MM.1S (cell line): ENCODE data around the gene LRP5.

ENCODE experiments used
- DNase-seq: peaks from one replicate; pipeline ENCODE4 v3.0.0-alpha.2; 2015
- H2AFZ ChIP-seq: fragments of 300-600 bp; sonication (generic); 2 replicates; pipeline ENCODE4 v1.6.0; 2016; ENCODE audit warnings: antibody characterized with exemption, low read length
- H3F3A ChIP-seq: fragments of 300-600 bp; sonication (generic); 2 replicates; pipeline ENCODE4 v1.6.1; 2016; ENCODE audit warnings: mild to moderate bottlenecking, antibody characterized with exemption, low read length, moderate library complexity, mixed read lengths; ENCODE audit not compliant: insufficient read depth
- H3K27ac ChIP-seq: fragments of 300-600 bp; sonication (generic); 2 replicates; pipeline ENCODE4 v1.5.1; 2016; ENCODE audit warnings: mild to moderate bottlenecking, low read length
- H3K27me3 ChIP-seq: fragments of 300-600 bp; sonication (generic); replicated peaks from 2 replicates; pipeline ENCODE4 v1.6.0; 2016; ENCODE audit warnings: low read length; ENCODE audit not compliant: insufficient read depth
- H3K36me3 ChIP-seq: fragments of 300-600 bp; sonication (generic); replicated peaks from 2 replicates; pipeline ENCODE4 v1.6.1; 2016; ENCODE audit warnings: mild to moderate bottlenecking, low read length, mixed read lengths; ENCODE audit not compliant: insufficient read depth
- H3K4me1 ChIP-seq: fragments of 300-600 bp; sonication (generic); 2 replicates; pipeline ENCODE4 v1.6.1; 2016; ENCODE audit warnings: low read length, mixed read lengths
- H3K4me2 ChIP-seq: fragments of 300-600 bp; sonication (generic); 2 replicates; pipeline ENCODE4 v1.6.0; 2016; ENCODE audit warnings: low read depth, low read length
- H3K4me3 ChIP-seq: fragments of 300-600 bp; sonication (generic); 2 replicates; pipeline ENCODE4 v1.5.1; 2016; ENCODE audit warnings: low read length, mixed read lengths
- H3K79me2 ChIP-seq: fragments of 300-600 bp; sonication (generic); 2 replicates; pipeline ENCODE4 v1.6.1; 2016; ENCODE audit warnings: mixed run types, low read length, mixed read lengths
- H3K9ac ChIP-seq: fragments of 300-600 bp; sonication (generic); 2 replicates; pipeline ENCODE4 v1.6.1; 2016; ENCODE audit warnings: low read length, mixed read lengths
- H3K9me2 ChIP-seq: fragments of 300-600 bp; sonication (generic); replicated peaks from 2 replicates; pipeline ENCODE4 v1.6.1; 2016; ENCODE audit warnings: mild to moderate bottlenecking, low read length, mixed read lengths; ENCODE audit not compliant: insufficient read depth
- H3K9me3 ChIP-seq: fragments of 300-600 bp; sonication (generic); replicated peaks from 2 replicates; pipeline ENCODE4 v1.6.1; 2016; ENCODE audit warnings: mild to moderate bottlenecking, low read length, mixed read lengths; ENCODE audit not compliant: insufficient read depth
- H4K20me1 ChIP-seq: fragments of 300-600 bp; sonication (generic); 2 replicates; pipeline ENCODE4 v1.6.1; 2016; ENCODE audit warnings: mild to moderate bottlenecking, low read length, moderate library complexity, mixed read lengths; ENCODE audit not compliant: insufficient read depth
- EZH2 ChIP-seq: fragments of 300-600 bp; sonication (generic); optimal IDR thresholded peaks from 2 replicates; pipeline ENCODE3; 2017; ENCODE audit warnings: low read depth, mild to moderate bottlenecking, antibody characterized with exemption, low read length, mixed read lengths
- EZH2phosphoT487 ChIP-seq: fragments of 300-600 bp; sonication (generic); IDR thresholded peaks from 2 replicates; pipeline ENCODE4 v1.6.1; 2018; ENCODE audit warnings: antibody characterized with exemption, low read length
- TF ChIP-seq, protein P1 (sequence below): fragments of 300-600 bp; sonication (generic); IDR thresholded peaks from 2 replicates; pipeline ENCODE4 v1.5.1; 2016; ENCODE audit warnings: antibody characterized with exemption, low read length, mixed read lengths

The LRP5 gene

GRCh38 chr11:68481579-68482240, 169.3 kb downstream of the LRP5 start:
- Histone ChIP-seq H3K9ac (no peak overlapping the region), H3K4me3 (no peak overlapping the region), H2AFZ (no peak overlapping the region), H3K27ac (no peak overlapping the region), H3K27me3 (no peaks in the 10 kb centered on the region), H3K9me3 (no peaks in the 10 kb centered on the region), H3F3A (no peaks in the 10 kb centered on the region), H3K36me3 (no peaks in the 10 kb centered on the region), H3K79me2 (peaks cover 99% of the 10 kb centered on the region), H3K9me2 (no peaks in the 10 kb centered on the region), H3K4me2 (no peak overlapping the region), H4K20me1 (peaks cover 73% of the 10 kb centered on the region), H3K4me1 (peaks cover 8% of the 10 kb centered on the region; the same call in 1 of the 2 replicates)
- no peak for TF ChIP-seq EZH2phosphoT487
- TF ChIP-seq, protein P1, sequence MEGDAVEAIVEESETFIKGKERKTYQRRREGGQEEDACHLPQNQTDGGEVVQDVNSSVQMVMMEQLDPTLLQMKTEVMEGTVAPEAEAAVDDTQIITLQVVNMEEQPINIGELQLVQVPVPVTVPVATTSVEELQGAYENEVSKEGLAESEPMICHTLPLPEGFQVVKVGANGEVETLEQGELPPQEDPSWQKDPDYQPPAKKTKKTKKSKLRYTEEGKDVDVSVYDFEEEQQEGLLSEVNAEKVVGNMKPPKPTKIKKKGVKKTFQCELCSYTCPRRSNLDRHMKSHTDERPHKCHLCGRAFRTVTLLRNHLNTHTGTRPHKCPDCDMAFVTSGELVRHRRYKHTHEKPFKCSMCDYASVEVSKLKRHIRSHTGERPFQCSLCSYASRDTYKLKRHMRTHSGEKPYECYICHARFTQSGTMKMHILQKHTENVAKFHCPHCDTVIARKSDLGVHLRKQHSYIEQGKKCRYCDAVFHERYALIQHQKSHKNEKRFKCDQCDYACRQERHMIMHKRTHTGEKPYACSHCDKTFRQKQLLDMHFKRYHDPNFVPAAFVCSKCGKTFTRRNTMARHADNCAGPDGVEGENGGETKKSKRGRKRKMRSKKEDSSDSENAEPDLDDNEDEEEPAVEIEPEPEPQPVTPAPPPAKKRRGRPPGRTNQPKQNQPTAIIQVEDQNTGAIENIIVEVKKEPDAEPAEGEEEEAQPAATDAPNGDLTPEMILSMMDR = no peak
- no peak for TF ChIP-seq EZH2
- no peak for DNase-seq

- no peaks in the 10 kb centered on the region for H3K36me3 ChIP-seq
- no peak for DNase-seq
- H3K4me2 ChIP-seq = no peak overlapping the region
- H3K27me3 ChIP-seq = no peaks in the 10 kb centered on the region
- no peak overlapping the region for H3K9ac ChIP-seq
- H4K20me1 ChIP-seq = peaks cover 84% of the 10 kb centered on the region
- no peak overlapping the region for H2AFZ ChIP-seq
- H3K4me3 ChIP-seq = no peak overlapping the region
- TF ChIP-seq, protein P1 = no peak
- TF ChIP-seq EZH2phosphoT487 (no peak), EZH2 (no peak)
- H3K9me2 ChIP-seq = no peaks in the 10 kb centered on the region
- no peak overlapping the region for H3K27ac ChIP-seq
- H3F3A ChIP-seq = no peaks in the 10 kb centered on the region
- H3K9me3 ChIP-seq = no peaks in the 10 kb centered on the region
- peaks cover 8% of the 10 kb centered on the region; the same call in 1 of the 2 replicates for H3K4me1 ChIP-seq
- H3K79me2 ChIP-seq = peaks cover 100% of the 10 kb centered on the region
Measured at GRCh38 chr11:68488623-68489022, 176.2 kb downstream of the LRP5 start.

DNA sequence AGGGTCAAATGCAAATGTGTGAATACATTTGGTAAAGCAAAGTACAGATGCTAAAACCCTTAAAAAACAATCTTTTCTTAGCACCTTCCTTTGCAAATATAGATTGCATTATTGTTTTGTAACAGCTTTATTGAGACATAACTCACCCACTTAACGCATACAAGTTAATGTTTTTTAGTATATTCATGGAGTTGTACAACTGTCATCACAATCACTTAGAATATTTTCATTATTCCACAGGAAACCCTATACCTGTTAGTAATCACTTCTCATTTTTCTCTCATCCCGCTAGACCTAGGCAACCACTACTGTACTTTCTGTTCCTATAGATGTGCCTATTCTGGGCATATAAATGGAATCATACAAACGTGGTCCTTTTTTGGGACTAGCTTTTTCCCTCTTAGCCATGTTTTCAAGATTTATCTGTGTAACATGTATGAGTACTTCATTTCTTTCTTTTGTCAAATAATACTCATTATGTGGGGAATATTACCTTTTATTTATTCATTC, 182.9 kb downstream of the LRP5 start:
- DNase-seq = no peak
- Histone ChIP-seq H3K79me2 (peaks cover 96% of the 10 kb centered on the region), H3K36me3 (no peaks in the 10 kb centered on the region), H3K9ac (no peak overlapping the region), H3K4me2 (no peak overlapping the region), H3K27me3 (no peaks in the 10 kb centered on the region), H2AFZ (no peak overlapping the region), H3K4me3 (no peak overlapping the region), H3K9me2 (no peaks in the 10 kb centered on the region), H3F3A (no peaks in the 10 kb centered on the region), H3K4me1 (no peaks in the 10 kb centered on the region), H3K9me3 (no peaks in the 10 kb centered on the region), H3K27ac (no peak overlapping the region), H4K20me1 (peaks cover 80% of the 10 kb centered on the region)
- TF ChIP-seq EZH2 = no peak
- TF ChIP-seq, protein P1 = no peak
- no peak for TF ChIP-seq EZH2phosphoT487
